NCI-H1930 (cell line): ENCODE results near the gene RNF32.
A peak's percentile ranks its signal among the peaks of the same experiment; 100 is the strongest.

ENCODE experiments used
- DNase-seq, 2 experiments: peaks; one replicate each; lab custom pipeline; 2025; lab: John Stamatoyannopoulos, UW

RNF32 gene

GRCh38 chr7:156640257-156640948, at the start of gene RNF32:
Gene RNF32 (plus strand): TSS chr7:156640774. CDS start chr7:156643878, 3,104 bp downstream.
- DNase-seq: peak; percentile 94 to 95

DNA sequence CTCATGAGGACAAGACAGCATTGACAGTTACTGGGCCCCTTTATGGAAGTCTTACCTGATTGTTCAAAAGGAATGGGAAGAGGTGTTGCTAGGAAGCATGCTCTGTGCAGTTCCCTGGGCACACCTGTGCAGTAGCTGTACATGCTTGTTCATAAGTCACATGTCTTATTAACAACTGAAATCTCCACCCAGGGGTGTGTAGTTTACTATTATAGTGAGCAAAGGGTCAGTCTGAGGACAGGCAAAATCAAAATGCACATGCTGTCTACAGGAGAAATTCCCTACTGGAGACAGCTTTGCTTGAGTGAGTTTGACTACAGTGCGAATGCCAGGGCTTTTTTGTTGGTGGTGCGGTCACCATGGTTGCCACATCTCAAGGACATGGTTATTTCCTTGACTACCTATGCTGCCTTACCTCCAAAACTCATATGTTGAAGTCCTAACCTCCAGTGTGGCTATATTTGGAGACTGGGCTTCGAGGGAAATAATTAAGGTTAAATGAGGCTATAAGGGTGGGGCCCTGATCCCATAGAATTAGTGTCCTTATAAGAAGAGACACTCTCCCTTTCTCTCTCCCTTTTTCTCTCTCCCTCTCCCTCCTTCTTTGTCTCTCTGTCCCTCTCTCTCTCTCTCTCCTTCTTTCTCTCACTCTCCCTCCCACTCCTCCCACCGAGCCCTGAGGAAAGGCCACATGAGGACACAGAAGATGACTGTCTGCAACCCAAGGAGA, 48.3 kb upstream of the RNF32 start:
- DNase-seq: no peak

DNA sequence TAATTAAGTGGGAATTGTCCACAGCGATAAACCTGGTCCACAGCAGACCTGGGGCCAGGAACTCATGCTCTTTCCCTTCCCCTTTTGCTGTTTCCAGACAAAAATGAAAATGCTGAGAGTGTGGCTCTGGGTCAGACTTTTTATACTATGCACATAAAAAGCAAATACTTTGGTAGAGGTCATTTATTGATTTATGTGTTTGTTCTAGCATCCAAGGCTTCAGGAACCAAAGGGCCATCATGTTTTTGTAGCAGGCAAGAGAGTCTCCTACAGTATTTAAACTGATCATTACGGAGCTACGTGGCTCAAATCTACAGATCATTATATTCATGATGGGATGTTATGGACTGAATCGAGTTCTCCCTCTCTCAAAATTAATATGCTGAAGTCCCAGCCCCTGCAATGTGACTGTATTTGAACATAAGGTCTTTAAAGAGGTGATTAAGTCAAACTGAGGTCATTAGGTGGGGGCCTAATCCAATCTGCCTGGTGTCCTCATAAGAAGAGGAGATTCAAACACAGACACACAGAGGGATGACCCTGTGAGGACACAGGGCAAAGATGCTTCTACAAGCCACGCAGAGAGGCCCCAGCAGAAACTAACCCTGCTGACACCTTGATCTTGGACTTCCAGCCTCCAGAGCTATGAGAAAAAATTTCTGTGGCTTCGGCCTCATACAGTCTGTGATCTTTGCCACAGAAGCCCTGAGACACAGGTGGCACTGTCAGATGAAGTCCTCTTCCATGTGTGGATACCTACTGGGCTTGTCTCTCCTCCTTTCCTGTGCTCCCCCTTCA, 46.1 kb upstream of the RNF32 start:
- no peak for DNase-seq

DNA sequence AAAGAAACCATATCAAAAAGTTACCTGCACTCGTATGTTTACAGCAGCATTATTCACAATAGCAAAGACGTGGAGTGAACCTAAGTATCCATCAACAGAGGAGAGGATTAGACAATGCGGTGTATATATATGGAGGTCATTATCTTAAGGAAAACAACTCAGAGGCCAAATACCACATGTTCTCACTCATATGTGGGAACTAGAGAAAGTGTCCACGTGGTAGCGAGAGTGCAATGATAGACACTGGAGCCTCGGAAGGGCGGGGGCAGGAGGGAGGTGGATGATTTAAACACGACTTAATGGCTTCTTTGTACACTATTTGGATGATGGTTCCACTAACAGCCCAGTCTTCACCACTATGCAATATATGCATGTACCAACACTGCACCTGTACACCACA, 40.1 kb upstream of the RNF32 start:
- no peak for DNase-seq

DNA sequence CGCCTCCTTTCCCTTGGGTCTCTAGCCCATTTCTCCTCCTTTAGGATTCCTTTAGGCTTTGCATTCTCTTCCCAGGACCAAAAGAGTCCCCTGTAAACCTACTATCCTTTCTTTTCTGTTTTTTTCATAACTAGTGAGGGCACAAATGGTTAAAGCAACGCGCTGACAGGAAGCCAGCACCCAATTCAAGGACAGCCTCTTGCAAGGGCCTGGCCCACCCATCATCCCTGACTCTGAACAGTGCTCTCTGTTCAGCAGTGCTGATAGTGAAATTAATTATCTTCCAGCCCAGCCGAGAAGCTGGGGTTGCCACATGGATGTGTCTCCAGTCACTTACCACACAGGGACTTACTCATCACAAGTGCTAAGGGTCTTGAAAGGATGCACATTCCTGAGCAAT, 38.3 kb upstream of the RNF32 start:
- DNase-seq: no peak

DNA sequence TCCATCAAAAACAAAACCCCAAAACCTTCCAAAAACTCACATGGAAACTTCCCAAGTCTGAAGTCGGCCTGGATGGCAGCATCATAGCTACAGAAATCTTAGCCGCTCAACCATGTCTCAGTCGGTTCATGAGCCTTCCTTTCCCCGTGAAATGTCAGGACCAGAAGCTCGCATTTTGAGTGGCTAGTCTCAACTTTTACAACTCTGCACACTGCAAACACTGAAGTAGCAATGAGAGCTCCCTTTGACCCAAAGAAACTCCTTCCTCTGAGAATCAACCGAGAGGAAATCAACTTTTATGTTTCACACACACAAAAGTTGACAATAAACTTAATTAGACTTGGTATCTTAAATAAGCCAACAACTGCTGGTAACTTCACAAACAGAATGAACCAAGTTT, 37.6 kb upstream of the RNF32 start:
- DNase-seq: no peak

DNA sequence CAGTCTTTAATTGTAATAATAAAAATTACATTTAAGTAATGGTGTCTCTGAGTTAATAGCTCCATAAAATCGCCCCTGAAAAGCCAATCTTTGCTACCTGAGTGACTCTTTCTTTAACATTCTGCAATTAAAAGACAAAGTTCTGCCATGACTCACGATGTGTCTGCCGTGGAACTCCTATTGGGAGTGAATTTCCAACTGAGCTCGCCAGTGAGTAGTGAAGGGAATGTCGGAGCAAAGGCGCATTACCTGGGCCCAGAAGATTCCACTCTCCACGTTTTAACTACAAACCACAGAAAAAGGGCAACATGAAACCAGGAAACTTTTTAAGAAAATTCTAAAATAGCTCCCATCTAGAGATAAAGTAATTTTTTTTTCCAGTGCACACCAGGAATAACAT, 36.9 kb upstream of the RNF32 start:
- no peak for DNase-seq

DNA sequence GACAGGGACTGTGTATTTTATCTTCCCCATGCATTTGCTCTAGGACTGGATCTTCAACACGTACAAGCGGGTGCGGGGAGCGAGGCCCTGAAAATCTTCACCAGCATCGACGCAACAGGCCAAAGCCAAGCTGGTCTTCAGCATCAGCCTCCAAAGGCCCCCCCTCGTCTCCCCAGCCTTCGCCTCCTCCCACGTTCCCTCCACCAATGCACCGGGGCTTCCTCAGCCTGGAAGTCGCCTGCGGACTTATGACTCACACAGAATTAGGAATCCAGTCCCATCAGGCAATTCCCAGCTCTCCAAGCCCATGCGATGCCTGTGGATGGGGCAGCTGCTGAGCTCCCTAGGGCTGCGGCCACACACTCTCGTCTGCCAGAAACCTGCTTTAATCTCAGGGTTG, 36.3 kb upstream of the RNF32 start:
- DNase-seq: no peak

GRCh38 chr7:156604836-156605695, 35.5 kb upstream of the RNF32 start:
- no peak for DNase-seq

- DNase-seq: no peak
Measured at GRCh38 chr7:156606135-156606534, 34.4 kb upstream of the RNF32 start.

GRCh38 chr7:156606691-156607331, 33.8 kb upstream of the RNF32 start:
- no peak for DNase-seq

DNA sequence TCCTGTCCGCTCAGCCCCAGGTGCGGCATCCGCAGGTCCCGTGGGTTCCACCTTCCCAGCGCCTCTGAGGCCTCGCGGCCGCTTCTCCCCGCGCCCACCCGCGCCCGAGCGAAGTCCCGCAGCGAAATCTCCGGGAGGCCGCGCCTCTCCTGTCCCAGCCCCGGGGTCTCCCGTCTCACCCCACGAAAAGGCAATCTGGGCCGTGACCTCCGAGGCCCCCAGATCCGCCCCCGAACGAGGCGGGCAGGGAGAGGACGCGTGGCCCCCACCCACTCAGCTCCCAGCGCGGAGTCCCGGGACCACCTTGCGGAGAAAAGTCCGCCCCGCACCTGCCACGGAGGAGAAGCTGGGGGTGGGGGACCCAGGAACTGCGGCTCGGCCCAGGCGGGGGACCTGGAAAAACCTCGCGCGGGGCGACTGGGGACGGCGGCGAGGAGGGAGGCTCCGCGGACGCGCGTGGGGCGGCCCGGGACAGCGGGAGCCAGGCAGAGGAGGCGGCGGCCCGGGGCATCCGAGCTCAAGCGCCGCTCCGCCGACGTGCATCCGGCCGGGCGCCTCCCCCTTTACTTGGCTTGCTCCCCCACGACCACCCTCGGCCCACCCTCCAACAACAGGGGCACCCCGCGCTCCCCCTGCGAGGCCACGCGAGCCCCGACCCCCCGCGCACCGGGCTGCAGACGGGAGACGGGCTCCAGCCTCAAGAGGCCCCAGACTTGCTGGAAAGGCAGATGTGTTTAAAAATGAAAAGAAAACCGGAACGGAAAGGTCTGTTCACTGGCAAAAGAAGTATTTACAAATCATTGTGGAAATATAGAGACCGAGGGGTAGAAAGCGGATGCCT, 33.0 kb upstream of the RNF32 start:
- no peak for DNase-seq

DNA sequence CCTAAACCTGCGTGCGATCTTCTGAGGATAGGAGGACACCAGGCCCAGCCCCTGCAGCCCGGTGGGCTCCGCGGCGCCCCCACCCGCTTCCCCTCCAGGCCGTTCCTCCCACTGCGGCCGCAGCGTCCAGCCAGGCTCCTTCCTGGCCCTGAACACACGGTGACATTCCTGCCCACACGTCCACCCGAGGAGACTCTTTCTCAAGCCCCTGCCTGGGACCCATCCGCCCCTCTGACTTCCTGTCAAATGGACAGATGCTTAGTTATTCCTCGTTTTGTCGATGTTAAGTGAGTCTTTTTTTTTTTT, 32.4 kb upstream of the RNF32 start:
- DNase-seq: no peak

- DNase-seq: no peak
Measured at GRCh38 chr7:156609010-156609877, 31.3 kb upstream of the RNF32 start.

DNA sequence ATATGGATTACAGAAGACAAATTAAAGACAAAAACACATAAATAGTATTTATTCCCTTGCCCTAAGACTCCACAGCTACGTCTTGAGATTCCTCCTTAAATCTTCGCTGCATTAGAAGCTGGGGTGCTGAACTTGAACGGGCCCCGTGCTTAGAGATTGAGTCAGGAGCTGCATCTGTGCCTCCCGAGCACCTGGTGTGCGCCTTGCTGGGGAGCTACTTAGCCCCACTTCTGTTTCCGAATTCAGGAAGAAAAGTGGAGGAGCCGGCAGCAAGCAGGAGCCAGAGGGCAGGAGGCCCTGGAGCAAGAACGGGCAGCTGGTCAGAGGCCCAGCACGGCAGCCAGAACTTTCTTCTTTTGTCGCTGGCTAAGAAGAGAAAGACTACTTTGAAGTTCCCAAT, 30.4 kb upstream of the RNF32 start:
- no peak for DNase-seq

- DNase-seq: no peak
Measured at GRCh38 chr7:156610601-156611000, 30.0 kb upstream of the RNF32 start.

DNA sequence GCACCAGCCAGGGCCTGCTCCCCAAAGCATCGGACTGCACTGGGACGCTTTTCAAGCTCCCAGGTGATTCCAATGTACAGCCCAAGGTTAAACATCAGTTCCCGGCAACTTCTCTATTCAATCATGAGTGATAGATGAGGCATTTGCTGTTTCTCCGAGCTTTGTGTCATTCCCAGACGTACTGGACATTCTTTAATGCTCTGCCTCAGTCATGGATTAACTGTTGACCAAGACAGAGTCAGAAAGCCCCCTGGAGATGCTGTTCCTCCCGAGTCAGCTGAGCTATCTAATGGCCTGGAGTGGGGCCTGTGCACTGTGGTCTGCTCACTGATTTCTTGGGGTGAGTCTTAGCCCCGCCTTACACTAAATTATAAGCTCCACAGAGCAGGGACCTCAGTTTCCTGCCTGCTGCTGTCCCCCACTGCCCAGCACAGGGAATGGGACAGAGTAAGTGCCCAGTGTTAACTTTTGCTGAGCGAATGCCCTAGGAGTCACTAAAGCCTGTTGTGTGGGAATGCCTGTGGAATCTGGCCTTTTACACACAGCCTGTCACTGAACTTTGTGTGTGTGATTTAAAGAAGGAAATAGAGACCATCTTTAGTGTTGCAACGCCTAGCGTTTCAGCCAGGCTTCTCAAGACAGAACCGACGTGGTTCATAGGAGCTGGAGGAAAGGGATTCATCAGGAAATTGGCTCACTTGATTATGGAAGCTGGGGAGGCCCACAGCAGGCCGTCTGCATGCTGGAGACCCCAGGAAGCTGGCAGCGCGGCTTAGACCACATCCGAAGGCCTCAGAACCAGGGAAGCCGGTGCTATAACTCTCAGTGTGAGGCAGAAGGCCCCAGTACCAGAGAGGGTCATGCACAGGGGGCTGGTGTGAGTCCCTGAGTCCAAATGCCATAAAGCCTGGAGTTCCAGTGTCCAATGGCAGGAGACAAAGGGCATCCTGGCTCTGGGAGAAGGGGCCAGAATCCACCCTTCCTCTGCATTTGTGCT, 29.3 kb upstream of the RNF32 start:
- no peak for DNase-seq

- no peak for DNase-seq
Measured at GRCh38 chr7:156612930-156613329, 27.6 kb upstream of the RNF32 start.
